NCI-H2081 (cell line): ENCODE measurements around the gene ZNF407.
"Not testable (repeated sequence)": the region's sequence is repeated elsewhere in the genome, so short reads cannot be mapped to it uniquely, and the experiment has no call there.

Experiments
- DNase-seq, 2 experiments: peaks; one replicate each; lab custom pipeline; 2025; lab: John Stamatoyannopoulos, UW

The ZNF407 gene

GRCh38 chr18:74597662-74598349, at the start of gene ZNF407:
Gene ZNF407, plus strand, starts transcription at chr18:74597870. Its CDS starts 33,150 bp downstream, at chr18:74631020.
- peak; percentile 78 to 90 for DNase-seq

GRCh38 chr18:74549591-74550104, 48.0 kb upstream of the ZNF407 start:
- no peak for DNase-seq

- no peak for DNase-seq
These were observed 46.8 kb upstream of the ZNF407 start for GRCh38 chr18:74550886-74551285.

GRCh38 chr18:74551452-74551851, 46.2 kb upstream of the ZNF407 start:
- DNase-seq = no peak

GRCh38 chr18:74551936-74552555, 45.6 kb upstream of the ZNF407 start:
- peak; percentile 75 to 82 for DNase-seq

GRCh38 chr18:74556126-74556525, 41.5 kb upstream of the ZNF407 start:
- DNase-seq = no peak

- DNase-seq = no peak
These were observed 39.6 kb upstream of the ZNF407 start for GRCh38 chr18:74558096-74558495.

GRCh38 chr18:74562131-74562730, 35.4 kb upstream of the ZNF407 start:
- no peak for DNase-seq

GRCh38 chr18:74562775-74563174, 34.9 kb upstream of the ZNF407 start:
- no peak for DNase-seq

GRCh38 chr18:74563999-74564398, 33.7 kb upstream of the ZNF407 start:
- no peak for DNase-seq

- DNase-seq = not testable (repeated sequence)
These were observed 32.5 kb upstream of the ZNF407 start for GRCh38 chr18:74565164-74565563.

- DNase-seq = not testable (repeated sequence)
These were observed 31.7 kb upstream of the ZNF407 start for GRCh38 chr18:74565993-74566392.

- no peak for DNase-seq
These were observed 29.8 kb upstream of the ZNF407 start for GRCh38 chr18:74567822-74568221.

GRCh38 chr18:74569401-74569800, 28.3 kb upstream of the ZNF407 start:
- no peak for DNase-seq

GRCh38 chr18:74570266-74570665, 27.4 kb upstream of the ZNF407 start:
- DNase-seq = no peak

- DNase-seq = no peak
These were observed 25.6 kb upstream of the ZNF407 start for GRCh38 chr18:74571895-74572680.

GRCh38 chr18:74573053-74573452, 24.6 kb upstream of the ZNF407 start:
- DNase-seq = no peak

GRCh38 chr18:74574916-74575315, 22.8 kb upstream of the ZNF407 start:
- no peak for DNase-seq

- DNase-seq = no peak
These were observed 20.7 kb upstream of the ZNF407 start for GRCh38 chr18:74577019-74577418.

- no peak for DNase-seq
These were observed 18.1 kb upstream of the ZNF407 start for GRCh38 chr18:74579496-74580065.

GRCh38 chr18:74582642-74583041, 15.0 kb upstream of the ZNF407 start:
- no peak for DNase-seq

- no peak for DNase-seq
These were observed 10.2 kb upstream of the ZNF407 start for GRCh38 chr18:74587441-74587840.
